GM23338 (cell line): ENCODE measurements around the gene MAPRE2. TPM values are rescaled to one million over a fixed set of nuclear protein-coding genes. Genes with fewer than 3 reads are reported as not detected.

Source experiments
- ATAC-seq: fragments of 200-7000 bp; cut with Tn5 transposase; 3 replicates; pipeline ENCODE4 v1.9.1; 2020
- DNase-seq: peaks from one replicate; pipeline ENCODE4 v3.0.0-alpha.2; 2015; ENCODE audit warnings: low spot score
- H2AFZ ChIP-seq: fragments of 200-600 bp; sonication (generic); 2 replicates; pipeline ENCODE4 v1.8.0; 2016; ENCODE audit warnings: antibody characterized with exemption, mild to moderate bottlenecking, moderate library complexity
- H3F3A ChIP-seq: fragments of 200-600 bp; sonication (generic); replicated peaks from 2 replicates; pipeline ENCODE4 v1.8.0; 2017; ENCODE audit warnings: antibody characterized with exemption, mixed run types, low read depth
- H3K27ac ChIP-seq: fragments of 200-600 bp; sonication (generic); 2 replicates; pipeline ENCODE4 v1.6.1; 2016; ENCODE audit warnings: low read depth
- H3K27me3 ChIP-seq: fragments of 200-600 bp; sonication (generic); 2 replicates; pipeline ENCODE4 v1.8.0; 2016; ENCODE audit warnings: mild to moderate bottlenecking, mixed run types, moderate library complexity; ENCODE audit not compliant: insufficient read depth
- H3K36me3 ChIP-seq: fragments of 200-600 bp; sonication (generic); 2 replicates; pipeline ENCODE4 v1.8.0; 2016; ENCODE audit warnings: mild to moderate bottlenecking; ENCODE audit not compliant: insufficient read depth
- H3K4me1 ChIP-seq: fragments of 200-600 bp; sonication (generic); 2 replicates; pipeline ENCODE4 v1.8.0; 2016; ENCODE audit warnings: mild to moderate bottlenecking, moderate library complexity; ENCODE audit not compliant: insufficient read depth
- H3K4me2 ChIP-seq: fragments of 200-600 bp; sonication (generic); 2 replicates; pipeline ENCODE4 v1.7.1; 2017; ENCODE audit warnings: mixed run types
- H3K4me3 ChIP-seq: fragments of 200-600 bp; sonication (generic); 2 replicates; pipeline ENCODE4 v1.6.1; 2016; ENCODE audit warnings: mixed run types
- H3K79me2 ChIP-seq: fragments of 200-600 bp; sonication (generic); replicated peaks from 2 replicates; pipeline ENCODE4 v1.8.0; 2017; ENCODE audit warnings: mild to moderate bottlenecking; ENCODE audit not compliant: insufficient read depth
- H3K9me2 ChIP-seq: fragments of 200-600 bp; sonication (generic); 2 replicates; pipeline ENCODE4 v1.8.0; 2017; ENCODE audit not compliant: insufficient read depth
- H4K20me1 ChIP-seq: fragments of 200-600 bp; sonication (generic); replicated peaks from 2 replicates; pipeline ENCODE4 v1.8.0; 2017; ENCODE audit warnings: mild to moderate bottlenecking; ENCODE audit not compliant: insufficient read depth
- H3K27ac Mint-ChIP-seq: 2 replicates; pipeline ENCODE4 v1.8.0; 2020; ENCODE audit warnings: inconsistent platforms, mild to moderate bottlenecking, moderate library complexity, mixed read lengths
- H3K27me3 Mint-ChIP-seq: 3 replicates; pipeline ENCODE4 v1.8.0; 2022; ENCODE audit warnings: low read depth, mild to moderate bottlenecking, moderate library complexity, mixed read lengths, inconsistent platforms; ENCODE audit not compliant: insufficient read depth, poor library complexity
- H3K36me3 Mint-ChIP-seq: 3 replicates; pipeline ENCODE4 v1.8.0; 2021; ENCODE audit warnings: low read depth, mild to moderate bottlenecking, inconsistent platforms, moderate library complexity, mixed read lengths
- H3K4me1 Mint-ChIP-seq: 3 replicates; pipeline ENCODE4 v1.8.0; 2020; ENCODE audit warnings: mild to moderate bottlenecking, inconsistent platforms, mixed read lengths
- H3K4me3 Mint-ChIP-seq: 3 replicates; pipeline ENCODE4 v1.8.0; 2021; ENCODE audit warnings: moderate library complexity, mild to moderate bottlenecking, inconsistent platforms, mixed read lengths
- H3K9me3 Mint-ChIP-seq: 3 replicates; pipeline ENCODE4 v1.8.0; 2020; ENCODE audit warnings: moderate library complexity, mild to moderate bottlenecking, inconsistent platforms, mixed read lengths
- NANOG ChIP-seq: IDR thresholded peaks from 2 replicates; pipeline ENCODE4 v1.6.1; 2016; ENCODE audit warnings: antibody characterized with exemption, borderline replicate concordance
- POLR2AphosphoS5 ChIP-seq: IDR thresholded peaks from 2 replicates; pipeline ENCODE4 v1.6.1; 2016; ENCODE audit warnings: antibody characterized with exemption, low read depth
- REST ChIP-seq: IDR thresholded peaks from one replicate; pipeline ENCODE4 v1.6.1; 2018; ENCODE audit warnings: antibody characterized with exemption; ENCODE audit not compliant: unreplicated experiment
- STAT1 ChIP-seq: IDR thresholded peaks from one replicate; pipeline ENCODE4 v1.6.1; 2016; ENCODE audit warnings: antibody characterized with exemption; ENCODE audit not compliant: unreplicated experiment
- ZNF114 ChIP-seq: fragments of 250-450 bp; sonication (Bioruptor Pico); IDR thresholded peaks from 2 replicates; pipeline ENCODE4 v1.5.0; 2020; ENCODE audit warnings: mild to moderate bottlenecking, moderate library complexity
- polyA plus RNA-seq: library from polyadenylated mRNA; unstranded; fragments of >200 nt; fragmentation: Nextera tagmentation; extraction: Ambion mirVana; gene quantifications from 2 replicates; pipeline ENCODE4 v1.2.1, GENCODE V29; 2016
- total RNA-seq: library from RNA; depleted of rRNA; stranded (reverse); fragments of >200 nt; shearing (Covaris generic); gene quantifications from 2 replicates; pipeline ENCODE4 v1.2.3, GENCODE V29; 2014
- TF ChIP-seq, protein P1 (sequence below): fragments of 250-450 bp; sonication (Bioruptor Pico); IDR thresholded peaks from 2 replicates; pipeline ENCODE4 v1.5.0; 2020; ENCODE audit warnings: mild to moderate bottlenecking, moderate library complexity

The MAPRE2 gene
- total and polyA plus RNA-seq, 2 experiments from 2014 or later = 17.8 to 40.4 TPM

DNA sequence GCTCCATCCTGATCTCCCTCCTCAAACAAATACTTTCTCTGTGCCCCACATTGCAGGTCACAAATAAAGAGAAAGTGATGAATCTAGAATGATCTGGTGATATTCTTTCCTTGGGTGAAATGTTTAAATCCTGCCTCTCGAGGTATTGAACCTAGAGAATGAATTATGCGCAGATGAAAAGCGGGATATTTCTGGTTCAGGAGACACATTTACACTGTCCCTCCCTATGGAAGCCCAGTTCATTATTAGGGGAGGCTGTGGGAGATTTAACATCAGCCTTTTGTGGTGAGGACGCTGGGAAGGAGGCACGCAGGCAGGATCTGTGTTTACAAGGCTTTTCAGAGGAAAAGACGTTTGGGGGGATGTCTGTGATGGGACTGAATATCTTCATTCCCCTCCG lies 20.6 kb downstream of the MAPRE2 start (continued):
- TF ChIP-seq STAT1 = no peak
- no peak for TF ChIP-seq ZNF114 (CRISPR knock-in tag)

DNA sequence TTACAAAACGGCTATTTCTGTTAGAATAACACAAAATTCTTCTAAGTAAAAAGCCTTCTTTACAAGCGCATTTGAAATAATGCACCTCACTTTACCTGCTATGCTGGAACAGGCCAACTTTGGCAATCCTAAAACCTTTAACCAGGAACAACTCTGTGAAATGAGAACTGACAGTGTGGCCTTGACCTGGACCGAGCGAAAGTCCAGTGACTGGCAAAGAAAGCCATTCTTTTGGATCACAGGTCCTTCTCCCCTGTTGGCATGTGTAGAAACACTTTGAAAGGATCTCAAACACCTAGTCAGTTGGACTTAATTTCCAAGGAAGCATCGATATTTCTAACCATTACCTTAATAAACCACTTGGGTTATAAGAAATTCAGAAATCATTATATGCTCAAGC lies 21.2 kb downstream of the MAPRE2 start:
- H3F3A ChIP-seq = no peaks in the 10 kb centered on the region
- peaks cover 32% of the 10 kb centered on the region for H3K4me1 ChIP-seq
- no peak for TF ChIP-seq REST
- TF ChIP-seq NANOG = no peak
- no peak for TF ChIP-seq POLR2AphosphoS5
- no peak for TF ChIP-seq STAT1
- TF ChIP-seq, protein P1, sequence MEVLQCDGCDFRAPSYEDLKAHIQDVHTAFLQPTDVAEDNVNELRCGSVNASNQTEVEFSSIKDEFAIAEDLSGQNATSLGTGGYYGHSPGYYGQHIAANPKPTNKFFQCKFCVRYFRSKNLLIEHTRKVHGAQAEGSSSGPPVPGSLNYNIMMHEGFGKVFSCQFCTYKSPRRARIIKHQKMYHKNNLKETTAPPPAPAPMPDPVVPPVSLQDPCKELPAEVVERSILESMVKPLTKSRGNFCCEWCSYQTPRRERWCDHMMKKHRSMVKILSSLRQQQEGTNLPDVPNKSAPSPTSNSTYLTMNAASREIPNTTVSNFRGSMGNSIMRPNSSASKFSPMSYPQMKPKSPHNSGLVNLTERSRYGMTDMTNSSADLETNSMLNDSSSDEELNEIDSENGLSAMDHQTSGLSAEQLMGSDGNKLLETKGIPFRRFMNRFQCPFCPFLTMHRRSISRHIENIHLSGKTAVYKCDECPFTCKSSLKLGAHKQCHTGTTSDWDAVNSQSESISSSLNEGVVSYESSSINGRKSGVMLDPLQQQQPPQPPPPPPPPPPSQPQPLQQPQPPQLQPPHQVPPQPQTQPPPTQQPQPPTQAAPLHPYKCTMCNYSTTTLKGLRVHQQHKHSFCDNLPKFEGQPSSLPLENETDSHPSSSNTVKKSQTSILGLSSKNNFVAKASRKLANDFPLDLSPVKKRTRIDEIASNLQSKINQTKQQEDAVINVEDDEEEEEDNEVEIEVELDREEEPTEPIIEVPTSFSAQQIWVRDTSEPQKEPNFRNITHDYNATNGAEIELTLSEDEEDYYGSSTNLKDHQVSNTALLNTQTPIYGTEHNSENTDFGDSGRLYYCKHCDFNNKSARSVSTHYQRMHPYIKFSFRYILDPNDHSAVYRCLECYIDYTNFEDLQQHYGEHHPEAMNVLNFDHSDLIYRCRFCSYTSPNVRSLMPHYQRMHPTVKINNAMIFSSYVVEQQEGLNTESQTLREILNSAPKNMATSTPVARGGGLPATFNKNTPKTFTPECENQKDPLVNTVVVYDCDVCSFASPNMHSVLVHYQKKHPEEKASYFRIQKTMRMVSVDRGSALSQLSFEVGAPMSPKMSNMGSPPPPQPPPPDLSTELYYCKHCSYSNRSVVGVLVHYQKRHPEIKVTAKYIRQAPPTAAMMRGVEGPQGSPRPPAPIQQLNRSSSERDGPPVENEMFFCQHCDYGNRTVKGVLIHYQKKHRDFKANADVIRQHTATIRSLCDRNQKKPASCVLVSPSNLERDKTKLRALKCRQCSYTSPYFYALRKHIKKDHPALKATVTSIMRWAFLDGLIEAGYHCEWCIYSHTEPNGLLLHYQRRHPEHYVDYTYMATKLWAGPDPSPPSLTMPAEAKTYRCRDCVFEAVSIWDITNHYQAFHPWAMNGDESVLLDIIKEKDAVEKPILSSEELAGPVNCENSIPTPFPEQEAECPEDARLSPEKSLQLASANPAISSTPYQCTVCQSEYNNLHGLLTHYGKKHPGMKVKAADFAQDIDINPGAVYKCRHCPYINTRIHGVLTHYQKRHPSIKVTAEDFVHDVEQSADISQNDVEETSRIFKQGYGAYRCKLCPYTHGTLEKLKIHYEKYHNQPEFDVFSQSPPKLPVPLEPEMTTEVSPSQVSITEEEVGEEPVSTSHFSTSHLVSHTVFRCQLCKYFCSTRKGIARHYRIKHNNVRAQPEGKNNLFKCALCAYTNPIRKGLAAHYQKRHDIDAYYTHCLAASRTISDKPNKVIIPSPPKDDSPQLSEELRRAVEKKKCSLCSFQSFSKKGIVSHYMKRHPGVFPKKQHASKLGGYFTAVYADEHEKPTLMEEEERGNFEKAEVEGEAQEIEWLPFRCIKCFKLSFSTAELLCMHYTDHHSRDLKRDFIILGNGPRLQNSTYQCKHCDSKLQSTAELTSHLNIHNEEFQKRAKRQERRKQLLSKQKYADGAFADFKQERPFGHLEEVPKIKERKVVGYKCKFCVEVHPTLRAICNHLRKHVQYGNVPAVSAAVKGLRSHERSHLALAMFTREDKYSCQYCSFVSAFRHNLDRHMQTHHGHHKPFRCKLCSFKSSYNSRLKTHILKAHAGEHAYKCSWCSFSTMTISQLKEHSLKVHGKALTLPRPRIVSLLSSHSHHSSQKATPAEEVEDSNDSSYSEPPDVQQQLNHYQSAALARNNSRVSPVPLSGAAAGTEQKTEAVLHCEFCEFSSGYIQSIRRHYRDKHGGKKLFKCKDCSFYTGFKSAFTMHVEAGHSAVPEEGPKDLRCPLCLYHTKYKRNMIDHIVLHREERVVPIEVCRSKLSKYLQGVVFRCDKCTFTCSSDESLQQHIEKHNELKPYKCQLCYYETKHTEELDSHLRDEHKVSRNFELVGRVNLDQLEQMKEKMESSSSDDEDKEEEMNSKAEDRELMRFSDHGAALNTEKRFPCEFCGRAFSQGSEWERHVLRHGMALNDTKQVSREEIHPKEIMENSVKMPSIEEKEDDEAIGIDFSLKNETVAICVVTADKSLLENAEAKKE (CRISPR knock-in tag) = no peak
- TF ChIP-seq ZNF114 (CRISPR knock-in tag) = no peak
- no peaks in the 10 kb centered on the region for H3K36me3 ChIP-seq
- no peaks in the 10 kb centered on the region for H3K9me3 Mint-ChIP-seq
- H3K27me3 ChIP-seq = no peaks in the 10 kb centered on the region
- H3K36me3 Mint-ChIP-seq = no peaks in the 10 kb centered on the region
- H3K27ac ChIP-seq = no peak overlapping the region
- DNase-seq (no peak), ATAC-seq (no peak)
- no peak overlapping the region for H3K27ac Mint-ChIP-seq
- H2AFZ ChIP-seq = no peak overlapping the region
- no peak overlapping the region for H3K4me3 Mint-ChIP-seq
- peaks cover 60% of the 10 kb centered on the region for H3K79me2 ChIP-seq
- H3K27me3 Mint-ChIP-seq = no peaks in the 10 kb centered on the region
- no peaks in the 10 kb centered on the region for H4K20me1 ChIP-seq
- H3K4me3 ChIP-seq = no peak overlapping the region
- H3K4me1 Mint-ChIP-seq = peaks cover 29% of the 10 kb centered on the region
- H3K4me2 ChIP-seq = no peak overlapping the region
- no peaks in the 10 kb centered on the region for H3K9me2 ChIP-seq
